Medulla oblongata (tissue), 1 donor: Measurements from ENCODE around the gene PIK3R5.
"Not testable (repeated sequence)": the region's sequence is repeated elsewhere in the genome, so short reads cannot be mapped to it uniquely, and the experiment has no call there.

Experiments used
- DNase-seq: peaks from one replicate; pipeline ENCODE4 v3.0.0-alpha.2; 2015; ENCODE audit errors: extremely low spot score

The PIK3R5 gene, protein sequence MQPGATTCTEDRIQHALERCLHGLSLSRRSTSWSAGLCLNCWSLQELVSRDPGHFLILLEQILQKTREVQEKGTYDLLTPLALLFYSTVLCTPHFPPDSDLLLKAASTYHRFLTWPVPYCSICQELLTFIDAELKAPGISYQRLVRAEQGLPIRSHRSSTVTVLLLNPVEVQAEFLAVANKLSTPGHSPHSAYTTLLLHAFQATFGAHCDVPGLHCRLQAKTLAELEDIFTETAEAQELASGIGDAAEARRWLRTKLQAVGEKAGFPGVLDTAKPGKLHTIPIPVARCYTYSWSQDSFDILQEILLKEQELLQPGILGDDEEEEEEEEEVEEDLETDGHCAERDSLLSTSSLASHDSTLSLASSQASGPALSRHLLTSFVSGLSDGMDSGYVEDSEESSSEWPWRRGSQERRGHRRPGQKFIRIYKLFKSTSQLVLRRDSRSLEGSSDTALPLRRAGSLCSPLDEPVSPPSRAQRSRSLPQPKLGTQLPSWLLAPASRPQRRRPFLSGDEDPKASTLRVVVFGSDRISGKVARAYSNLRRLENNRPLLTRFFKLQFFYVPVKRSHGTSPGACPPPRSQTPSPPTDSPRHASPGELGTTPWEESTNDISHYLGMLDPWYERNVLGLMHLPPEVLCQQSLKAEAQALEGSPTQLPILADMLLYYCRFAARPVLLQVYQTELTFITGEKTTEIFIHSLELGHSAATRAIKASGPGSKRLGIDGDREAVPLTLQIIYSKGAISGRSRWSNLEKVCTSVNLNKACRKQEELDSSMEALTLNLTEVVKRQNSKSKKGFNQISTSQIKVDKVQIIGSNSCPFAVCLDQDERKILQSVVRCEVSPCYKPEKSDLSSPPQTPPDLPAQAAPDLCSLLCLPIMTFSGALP

DNA sequence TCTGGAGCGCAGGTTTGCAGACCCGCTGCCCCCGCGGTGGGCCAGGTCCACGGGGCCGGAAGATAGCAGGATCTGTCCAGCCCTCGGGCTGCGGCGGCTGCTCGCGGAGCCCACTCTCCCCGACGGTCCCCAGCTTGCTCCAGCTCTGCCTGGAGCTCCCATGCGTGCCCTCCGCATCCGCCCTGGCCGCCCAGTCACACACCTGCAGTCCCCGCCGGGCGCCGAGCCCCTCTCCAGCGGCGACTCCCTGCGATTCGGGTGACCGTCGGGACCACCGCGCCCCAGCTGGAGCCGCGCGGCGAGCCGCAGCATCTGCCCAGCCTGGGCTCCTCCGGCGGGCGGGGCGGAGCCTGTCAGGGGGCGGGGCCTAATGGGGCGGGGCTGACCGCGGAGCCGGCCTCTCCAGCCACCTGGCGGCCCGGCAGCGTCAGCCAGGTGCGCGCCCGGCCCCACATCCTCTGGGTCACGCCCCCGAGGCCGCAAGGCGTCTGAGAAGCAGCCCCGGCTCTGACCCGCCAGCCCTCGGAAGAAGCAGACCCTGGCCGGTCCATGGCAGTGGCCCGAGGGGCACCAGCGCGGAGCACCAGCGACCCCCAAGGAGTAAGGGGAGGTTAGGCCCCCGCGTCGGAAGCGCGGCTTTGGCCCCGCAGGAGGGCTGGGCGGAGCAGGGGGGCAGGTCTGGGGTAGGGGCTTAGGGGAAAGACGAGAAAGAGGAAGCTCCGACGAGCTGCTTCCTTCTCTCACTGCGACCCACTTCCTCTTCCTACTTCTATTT lies at the start of gene PIK3R5:
Gene PIK3R5 (minus strand): TSS at position 314 of the 775 bp plus-strand sequence. CDS start 54,213 bp downstream, outside the sequence.
- peak; percentile 45 for DNase-seq

DNA sequence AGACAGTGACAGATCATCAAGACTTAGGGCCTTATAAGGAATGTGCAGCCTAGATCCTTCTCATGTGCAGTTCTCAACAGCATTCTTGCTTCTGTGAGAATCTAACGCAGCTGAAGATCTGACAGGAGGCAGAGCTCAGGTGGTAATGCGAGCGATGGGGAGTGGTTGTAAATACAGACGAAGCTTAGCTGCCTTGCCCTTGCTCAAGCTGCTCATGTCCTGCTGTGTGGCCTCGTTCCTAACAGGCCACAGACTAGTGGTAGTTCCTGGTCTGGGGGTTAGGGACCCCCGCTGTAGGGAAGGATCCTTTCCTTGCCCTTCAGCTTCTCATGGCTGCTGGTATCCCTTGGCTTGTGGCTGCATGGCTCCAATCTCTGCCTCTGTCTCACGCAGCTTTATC lies 45.5 kb upstream of the PIK3R5 start:
- no peak for DNase-seq

DNA sequence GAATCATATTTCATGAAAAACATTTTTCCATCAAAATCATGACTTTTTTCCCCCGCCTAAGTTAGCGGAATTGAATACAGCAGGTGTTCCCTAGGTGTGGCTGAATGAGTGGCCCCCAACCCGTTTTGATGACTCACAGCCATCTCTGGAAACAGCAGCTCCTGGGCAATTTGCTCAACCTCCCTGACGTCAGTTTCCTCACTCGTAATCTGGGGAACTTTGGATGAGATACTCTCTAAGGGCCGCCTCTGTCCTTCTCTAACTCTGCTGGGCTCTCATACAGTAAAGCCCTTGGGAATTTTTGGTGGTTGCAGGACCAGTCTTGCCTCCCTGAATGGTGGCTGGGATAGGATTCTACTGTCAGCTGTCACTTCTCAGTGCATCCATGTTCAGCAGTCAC lies 44.2 kb upstream of the PIK3R5 start:
- DNase-seq: no peak

DNA sequence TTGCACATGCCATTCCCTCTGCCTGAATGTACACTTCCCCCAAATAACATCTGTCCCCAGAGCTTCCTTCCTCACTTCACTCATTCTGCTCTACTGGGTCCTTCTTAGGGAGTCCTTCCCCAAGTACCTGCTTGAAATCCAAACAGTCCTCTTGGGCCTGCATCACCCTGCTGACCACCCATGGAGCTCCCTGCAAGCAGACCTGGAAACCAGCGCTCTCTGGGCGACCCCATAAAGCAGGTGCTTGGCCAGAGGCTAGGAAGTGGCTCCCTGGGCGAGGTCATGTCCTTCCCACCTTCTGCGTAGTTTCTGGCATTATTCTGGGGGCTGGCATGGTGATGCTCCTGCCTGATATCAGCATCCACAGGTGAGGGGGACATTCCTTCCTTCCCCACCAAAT lies 43.6 kb upstream of the PIK3R5 start:
- no peak for DNase-seq

DNA sequence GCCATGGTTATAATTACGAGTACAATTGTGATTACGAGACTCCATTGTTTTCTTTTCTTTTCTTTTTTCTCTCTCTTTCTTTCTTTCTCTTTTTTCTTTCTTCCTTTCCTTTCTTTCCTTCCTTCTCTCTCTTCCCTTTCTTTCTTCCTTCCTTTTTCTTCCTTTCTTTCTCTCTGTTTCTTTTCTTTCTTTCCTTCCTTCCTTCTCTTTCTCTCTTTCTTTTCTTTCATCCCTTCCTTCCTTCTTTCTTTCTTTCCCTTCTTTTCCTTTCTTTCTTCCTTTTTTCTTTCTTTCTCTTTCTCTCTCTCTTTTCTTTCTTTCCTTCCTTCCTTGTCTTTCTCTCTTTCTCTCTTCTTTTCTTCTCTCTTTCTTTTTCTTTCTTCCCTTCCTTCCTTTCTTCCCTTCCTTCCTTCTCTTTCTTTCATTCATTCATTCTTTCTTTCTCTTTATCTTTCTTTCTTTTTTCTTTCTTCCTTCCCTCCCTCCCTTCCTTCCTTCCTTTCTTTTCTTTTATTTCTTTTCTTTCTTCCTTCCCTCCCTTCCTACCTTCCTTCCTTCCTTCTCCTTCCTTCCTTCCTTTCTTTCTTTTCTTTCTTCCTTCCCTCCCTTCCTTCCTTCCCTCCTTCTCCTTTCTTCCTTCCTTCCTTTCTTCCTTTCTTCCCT lies 41.7 kb upstream of the PIK3R5 start:
- DNase-seq: no peak

DNA sequence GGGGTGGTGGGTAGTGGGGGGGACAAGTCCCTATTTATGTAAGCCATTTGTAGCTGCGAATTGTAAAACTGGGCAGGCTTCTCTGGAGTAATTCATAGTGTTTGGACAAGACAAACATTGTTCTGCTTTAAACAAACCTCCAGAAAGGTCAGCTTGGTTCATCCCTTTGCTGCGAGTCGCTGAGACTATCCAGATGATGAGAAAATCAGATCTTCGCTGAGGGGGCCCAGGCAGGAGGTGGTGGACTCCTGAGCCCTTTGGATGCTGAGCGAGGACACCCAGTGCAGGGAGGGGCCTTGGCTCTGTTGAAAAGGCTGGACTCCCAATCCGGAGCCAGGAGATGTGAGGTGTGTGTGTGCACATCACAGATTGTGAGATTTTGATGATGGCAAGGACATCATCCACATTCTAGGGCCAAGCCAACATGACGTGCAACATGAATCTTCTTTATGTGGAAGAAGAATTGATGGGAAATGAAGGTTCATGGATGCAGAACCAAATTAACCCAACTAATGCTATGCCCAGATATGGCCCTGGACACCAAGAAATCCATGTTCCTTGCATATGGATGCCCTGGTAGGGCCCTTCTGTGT lies 40.8 kb upstream of the PIK3R5 start:
- no peak for DNase-seq

DNA sequence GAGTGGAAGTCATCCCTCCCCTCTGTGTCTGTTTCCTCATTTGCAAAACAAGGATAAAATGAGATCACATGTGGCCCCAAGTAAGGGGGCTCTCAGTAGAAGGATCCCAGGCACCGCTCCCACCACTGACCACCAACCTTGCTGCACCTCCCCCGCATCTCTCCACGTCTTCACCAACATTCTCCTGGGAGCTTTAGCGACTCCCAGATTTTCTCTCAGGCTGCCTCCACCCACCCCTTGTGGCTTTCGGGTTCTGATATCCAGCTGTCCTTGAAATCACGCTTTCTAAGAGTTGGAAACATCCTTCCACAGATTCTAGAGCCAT lies 39.4 kb upstream of the PIK3R5 start:
- DNase-seq: no peak

DNA sequence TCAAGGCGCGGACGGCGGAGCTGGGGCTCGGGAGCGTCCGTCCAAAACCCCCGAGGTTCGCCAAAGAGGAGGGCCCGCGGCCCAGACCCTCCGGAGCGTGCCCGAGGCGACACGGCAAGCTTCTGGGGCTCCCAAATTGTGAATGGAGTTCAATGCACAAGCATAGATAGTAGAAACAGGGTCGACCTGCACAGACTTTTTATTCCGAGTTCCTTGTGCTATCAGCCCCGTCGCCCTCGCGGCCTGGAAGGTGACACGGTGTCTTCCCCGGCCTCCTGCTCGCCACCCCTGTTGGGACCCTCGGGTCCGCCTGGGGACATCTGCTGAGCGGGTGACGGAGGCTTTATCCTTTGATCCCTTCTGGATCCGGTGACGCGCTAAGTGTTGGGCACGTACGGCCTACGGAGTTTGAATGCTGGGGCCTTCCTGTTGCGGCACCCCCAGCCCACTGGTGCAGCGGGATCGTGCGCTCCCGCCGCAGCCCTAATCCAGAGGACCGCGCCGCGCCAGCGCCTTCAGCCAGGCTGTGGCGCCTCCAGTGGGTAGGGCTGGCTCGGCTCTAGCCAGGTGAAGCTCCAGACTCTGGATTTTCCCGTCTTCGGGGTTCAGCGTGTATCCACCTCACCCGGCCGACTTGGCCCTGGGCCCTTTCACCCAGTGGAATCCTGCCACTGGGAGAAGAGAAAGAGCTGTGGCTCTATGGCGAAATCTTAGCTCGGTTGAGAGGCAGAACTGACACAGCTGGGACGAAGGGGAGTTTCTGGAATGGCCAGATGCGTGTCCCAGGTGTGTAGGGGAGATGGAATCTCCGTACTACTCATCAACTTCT lies 38.8 kb upstream of the PIK3R5 start:
- no peak for DNase-seq

DNA sequence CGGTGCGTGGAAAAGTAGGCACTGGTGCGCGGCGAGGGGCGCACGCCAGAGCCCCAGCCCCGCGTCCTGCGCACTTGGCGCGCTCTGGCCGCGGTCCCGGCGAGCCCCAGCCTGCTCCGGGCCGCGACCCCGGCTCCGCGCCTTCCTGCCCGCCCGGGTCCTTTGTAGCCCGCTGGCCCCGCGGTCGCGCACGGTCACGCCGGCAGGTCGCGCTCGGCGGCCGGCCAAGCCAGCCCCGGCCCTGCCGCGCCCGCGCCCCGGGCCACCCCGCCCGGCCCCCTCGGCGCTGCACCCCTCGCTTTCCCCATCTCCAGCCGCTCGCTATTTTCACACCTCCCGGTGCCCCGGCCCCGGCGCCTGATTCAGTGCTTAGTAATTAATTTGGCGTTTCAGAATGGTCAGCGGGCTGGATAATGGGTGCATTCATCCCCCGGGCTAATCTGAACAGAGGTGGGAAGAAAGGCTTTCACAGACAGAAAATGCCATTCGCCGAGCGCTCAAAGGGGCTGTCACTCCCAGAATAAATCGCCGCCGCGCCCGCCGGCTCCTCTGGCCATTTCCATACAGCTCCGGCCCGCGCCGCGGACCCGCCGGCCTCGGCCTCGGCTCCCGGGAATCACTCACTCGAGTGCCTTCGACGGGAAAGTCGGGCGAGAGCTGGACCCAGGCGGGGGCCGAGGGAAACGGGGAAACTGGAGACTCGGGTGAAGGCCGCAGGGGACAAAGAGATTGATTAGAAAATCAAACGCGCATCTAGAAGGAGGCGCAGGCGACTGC lies 38.0 kb upstream of the PIK3R5 start:
- DNase-seq: no peak

DNA sequence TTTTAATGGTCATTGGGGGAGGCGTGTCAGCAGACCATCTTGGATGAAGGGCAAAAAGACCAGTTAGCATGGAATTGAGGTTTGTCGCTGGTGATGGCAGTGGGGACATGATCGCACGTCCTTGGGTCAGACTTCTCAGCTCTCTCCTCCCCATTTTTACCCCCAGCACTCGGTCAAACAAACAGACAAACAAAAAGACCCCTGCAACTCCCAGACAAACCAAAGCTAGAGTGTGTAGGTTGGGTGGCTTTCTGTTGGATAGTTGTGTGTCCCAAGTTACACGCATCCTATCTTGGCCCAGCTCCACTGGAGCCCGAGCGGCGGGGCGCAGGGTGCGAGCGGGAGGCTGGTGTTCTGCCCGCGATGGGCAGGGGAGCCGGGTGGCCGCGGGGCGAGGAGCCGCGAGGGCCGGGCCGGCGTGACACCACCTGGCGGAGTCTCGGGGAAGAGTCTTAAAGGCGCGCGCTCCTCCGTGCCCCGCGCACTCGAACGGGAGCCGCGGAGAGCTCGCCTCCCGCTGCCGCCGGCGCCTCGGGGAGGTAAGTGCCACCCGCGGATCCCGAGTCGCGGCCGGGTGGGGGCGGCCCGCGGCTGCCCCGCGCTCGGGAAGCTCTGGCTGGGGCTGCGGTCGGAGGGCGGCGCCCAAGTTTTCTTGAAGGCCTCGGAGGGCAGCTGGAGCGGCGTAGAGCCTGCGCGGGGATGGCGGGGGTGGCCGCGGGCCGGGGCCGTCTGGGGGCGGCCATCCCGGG lies 37.3 kb upstream of the PIK3R5 start:
- DNase-seq: no peak

DNA sequence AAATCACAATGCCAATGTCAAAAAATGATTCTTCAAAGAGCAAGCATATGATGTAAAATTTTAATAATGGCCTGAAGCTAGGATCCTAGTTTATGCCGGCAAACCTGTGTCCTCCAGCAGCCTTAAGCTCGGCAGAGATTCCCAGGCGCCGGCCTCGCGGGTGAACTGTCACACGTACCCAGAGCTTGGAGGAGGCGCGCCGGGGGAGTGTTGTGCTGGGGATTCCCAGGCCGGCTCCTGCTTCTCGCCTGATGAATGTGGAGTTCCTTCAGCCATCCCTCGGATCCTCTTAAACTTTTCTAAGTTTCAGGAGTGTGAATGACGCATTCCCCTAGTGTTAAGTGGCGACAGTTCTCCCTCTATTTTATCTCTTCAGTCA lies 36.7 kb upstream of the PIK3R5 start:
- no peak for DNase-seq

DNA sequence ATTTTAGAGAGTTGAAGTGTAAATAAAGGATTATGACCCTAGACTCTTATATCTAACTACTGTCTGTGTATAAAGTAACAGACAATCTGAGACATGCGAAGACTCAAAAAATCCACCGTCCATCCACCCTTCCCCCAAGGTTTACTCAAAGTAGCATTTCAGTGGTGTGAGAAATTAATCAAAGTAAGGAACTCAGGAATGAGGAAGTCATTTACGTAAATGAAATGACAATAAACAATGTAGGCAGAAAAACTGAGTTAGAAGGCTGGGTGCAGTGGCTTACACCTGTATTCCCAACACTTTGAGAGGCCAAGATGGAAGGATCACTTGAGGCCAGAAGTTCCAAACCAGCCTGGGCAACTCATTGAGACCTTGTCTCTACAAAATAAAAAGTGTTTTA lies 36.1 kb upstream of the PIK3R5 start:
- DNase-seq: no peak

DNA sequence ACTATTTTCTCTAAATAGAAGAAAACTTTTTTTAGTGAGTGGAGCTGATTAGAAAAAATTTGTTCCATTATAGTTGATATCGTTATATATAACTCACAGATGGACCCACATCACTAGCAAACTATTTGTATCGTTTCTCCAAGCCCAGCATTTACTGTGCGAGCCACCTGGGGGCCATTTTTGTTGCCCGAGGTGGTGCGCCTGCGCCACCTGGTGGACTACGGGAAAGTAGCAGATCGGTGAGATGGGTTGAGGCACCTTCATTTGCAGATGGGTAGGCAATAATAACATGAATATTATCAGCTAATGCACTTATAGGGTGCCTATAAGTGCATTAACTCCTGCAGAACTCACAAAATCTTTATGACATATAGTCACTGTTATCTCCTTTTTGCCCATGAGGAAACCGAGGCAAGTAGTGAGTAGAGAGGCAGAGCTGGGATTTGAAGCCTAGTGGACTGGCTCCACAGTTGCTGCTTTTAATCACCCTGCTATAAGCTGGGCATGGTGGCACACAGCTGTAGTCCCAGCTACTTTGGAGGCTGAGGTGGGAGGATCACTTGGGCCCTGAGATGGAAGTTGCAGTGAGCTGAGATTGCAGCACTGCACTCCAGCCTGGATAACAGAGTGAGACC lies 32.6 kb upstream of the PIK3R5 start:
- peak; percentile 58 for DNase-seq

DNA sequence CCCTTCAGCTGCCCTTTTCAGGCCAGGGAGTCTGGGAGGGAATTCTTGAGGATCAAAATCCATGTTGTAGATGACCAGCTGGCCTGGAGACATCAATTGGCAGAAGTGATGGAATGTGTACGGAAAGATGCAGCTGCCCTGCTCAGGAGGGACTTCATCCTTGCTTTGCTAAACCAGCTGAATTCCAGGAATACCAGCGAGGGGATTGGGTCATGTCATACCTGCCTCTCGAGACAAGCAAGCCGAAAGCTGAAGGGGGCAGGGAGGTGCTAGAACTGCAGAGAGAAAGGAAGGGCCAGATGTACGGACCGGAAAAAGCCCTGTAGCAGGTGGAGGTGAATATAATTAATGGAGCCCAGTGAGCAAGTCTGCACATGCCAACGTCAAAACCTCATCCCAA lies 30.2 kb upstream of the PIK3R5 start:
- no peak for DNase-seq

DNA sequence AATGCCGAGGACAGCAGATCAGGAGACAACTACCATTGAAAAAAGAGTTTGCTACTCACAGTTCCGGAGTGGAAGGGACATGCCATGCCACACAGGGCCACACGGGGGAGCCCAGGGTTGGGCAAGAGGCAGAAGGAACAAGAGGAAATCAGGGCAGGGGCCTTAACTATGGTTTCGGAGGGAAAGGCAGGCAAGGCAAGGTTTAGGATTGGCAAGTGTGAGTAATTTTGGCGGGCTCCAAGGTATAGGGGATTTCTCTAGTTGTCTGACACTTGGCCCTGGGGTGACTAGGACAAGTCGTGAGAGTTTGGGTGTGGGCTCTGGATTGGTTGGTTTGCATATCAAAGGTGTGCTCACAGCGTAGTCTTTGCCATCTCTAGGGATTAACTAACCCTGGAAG lies 28.8 kb upstream of the PIK3R5 start:
- no peak for DNase-seq

DNA sequence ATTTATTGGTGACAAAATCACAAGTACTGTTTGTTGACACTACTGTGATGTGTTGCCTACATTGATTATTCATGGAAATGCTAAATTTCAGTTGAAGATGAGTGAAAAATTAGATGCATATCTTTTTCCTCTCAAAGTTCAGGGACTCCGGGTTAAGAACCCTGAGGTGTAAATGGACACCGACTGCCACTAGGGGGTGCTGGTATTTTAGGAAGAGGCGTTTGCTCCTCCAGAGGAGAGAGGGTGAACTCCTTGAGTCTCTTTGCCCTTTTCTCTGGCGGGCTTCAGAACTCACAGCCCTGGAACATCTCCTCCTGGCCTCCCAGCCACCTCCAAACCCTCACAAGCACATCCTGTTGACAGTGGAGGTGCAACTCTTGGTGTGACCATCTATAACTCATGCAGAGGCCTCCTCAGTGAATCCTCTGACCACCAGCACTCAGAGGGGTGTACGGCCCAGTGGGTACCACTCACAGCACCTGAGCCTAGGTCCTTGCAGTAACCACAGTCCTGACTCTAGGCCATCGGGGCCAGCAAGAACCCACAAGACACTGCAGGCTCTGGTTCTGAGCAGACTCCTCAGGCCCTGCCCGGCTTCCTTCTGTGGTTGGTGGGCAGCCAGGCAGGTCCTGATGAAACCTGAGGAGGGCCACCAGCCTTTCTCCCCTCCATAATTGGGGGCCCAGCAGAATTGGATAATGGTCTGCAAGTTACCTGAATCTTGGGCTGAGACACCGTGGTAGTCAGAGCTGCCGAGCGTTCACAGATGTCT lies 26.2 kb upstream of the PIK3R5 start:
- DNase-seq: peak; percentile 82

DNA sequence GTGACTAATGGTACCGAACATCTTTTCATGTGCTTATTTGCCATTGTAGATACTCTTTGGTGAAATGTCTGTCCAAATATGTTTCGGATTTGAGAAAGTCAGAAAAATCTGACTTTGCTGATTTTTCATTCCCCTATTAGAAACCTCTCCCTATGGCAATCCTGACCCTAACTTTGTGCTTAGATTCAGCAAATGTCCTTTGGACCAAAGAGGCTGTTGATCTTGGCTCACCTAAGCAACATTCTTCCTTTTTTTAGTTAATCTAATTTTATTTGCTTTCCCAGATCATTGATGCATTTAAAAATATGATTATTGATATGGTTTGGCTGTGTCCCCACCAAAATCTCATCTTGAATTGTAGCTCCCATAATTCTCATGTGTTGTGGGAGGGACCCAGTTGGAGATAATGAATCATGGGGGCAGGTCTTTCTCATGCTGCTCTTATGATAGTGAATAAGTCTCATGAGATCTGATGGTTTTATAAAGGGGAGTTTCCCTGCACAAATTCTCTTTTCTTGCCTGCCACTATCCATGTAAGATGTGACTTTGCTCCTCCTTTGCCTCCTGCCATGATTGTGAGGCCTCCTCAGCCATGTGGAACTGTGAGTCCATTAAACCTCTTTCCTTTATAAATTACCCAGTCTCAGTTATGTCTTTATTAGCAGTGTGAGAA lies 22.9 kb upstream of the PIK3R5 start:
- DNase-seq: not testable (repeated sequence)
